ENCODE measurements around the gene ZNF692. TPM values are rescaled to one million over a fixed set of nuclear protein-coding genes. Genes with fewer than 3 reads are reported as not detected.
A peak's percentile ranks its signal among the peaks of the same experiment; 100 is the strongest.
"Not testable (repeated sequence)": the region's sequence is repeated elsewhere in the genome, so short reads cannot be mapped to it uniquely, and the experiment has no call there.

The ZNF692 gene
- total RNA-seq, 1 donor from 2014 or later, result 80.1 TPM

- no peak for TF ChIP-seq CTCF (IDR thresholded peaks at IDR 0.05; ENCODE audit: unreplicated experiment)
- no peak for DNase-seq (ENCODE audit: low spot score in 2 of 2, unreplicated experiment in 2 of 2)
- H3K27me3 Mint-ChIP-seq (ENCODE audit: low read depth), result peaks cover 14% of the 10 kb centered on the region
- H3K4me3 Mint-ChIP-seq, result no peak overlapping the region
- H3K27ac Mint-ChIP-seq, result no peak overlapping the region
- H3K4me1 Mint-ChIP-seq, result peaks cover 5% of the 10 kb centered on the region
- H3K9me3 Mint-ChIP-seq, result no peaks in the 10 kb centered on the region
- H3K36me3 Mint-ChIP-seq, result no peaks in the 10 kb centered on the region
Observed at GRCh38 chr1:248834343-248834940, 24.4 kb downstream of the ZNF692 start.

- no peaks in the 10 kb centered on the region for H3K9me3 Mint-ChIP-seq
- H3K27ac Mint-ChIP-seq, result no peak overlapping the region
- DNase-seq (ENCODE audit: low spot score in 2 of 2, unreplicated experiment in 2 of 2), result no peak
- H3K27me3 Mint-ChIP-seq (ENCODE audit: low read depth), result peaks cover 14% of the 10 kb centered on the region
- no peaks in the 10 kb centered on the region for H3K36me3 Mint-ChIP-seq
- H3K4me1 Mint-ChIP-seq, result peaks cover 3% of the 10 kb centered on the region
- no peak overlapping the region for H3K4me3 Mint-ChIP-seq
- TF ChIP-seq CTCF (IDR thresholded peaks at IDR 0.05; ENCODE audit: unreplicated experiment), result no peak
Observed at GRCh38 chr1:248831842-248832241, 27.0 kb downstream of the ZNF692 start.

GRCh38 chr1:248830718-248831017 is 28.2 kb downstream of the ZNF692 start:
- not testable (repeated sequence) for H3K9me3 Mint-ChIP-seq

GRCh38 chr1:248828845-248829244 is 30.0 kb downstream of the ZNF692 start:
- Mint-ChIP-seq H3K27me3 (ENCODE audit: low read depth) (peaks cover 12% of the 10 kb centered on the region), H3K4me1 (peaks cover 24% of the 10 kb centered on the region), H3K36me3 (peaks cover 5% of the 10 kb centered on the region), H3K4me3 (no peak overlapping the region), H3K27ac (no peak overlapping the region), H3K9me3 (no peaks in the 10 kb centered on the region)
- DNase-seq (ENCODE audit: low spot score in 2 of 2, unreplicated experiment in 2 of 2), result no peak
- TF ChIP-seq CTCF (IDR thresholded peaks at IDR 0.05; ENCODE audit: unreplicated experiment), result no peak

More at GRCh38 chr1:248830718-248831017, 28.2 kb downstream of the ZNF692 start:
- DNase-seq (ENCODE audit: low spot score in 2 of 2, unreplicated experiment in 2 of 2); H3K4me1 Mint-ChIP-seq; H3K4me3 Mint-ChIP-seq; H3K27ac Mint-ChIP-seq; H3K36me3 Mint-ChIP-seq: not testable (repeated sequence)
- H3K27me3 Mint-ChIP-seq (ENCODE audit: low read depth), result peaks cover 14% of the 10 kb centered on the region

GRCh38 chr1:248825909-248826760 is 32.8 kb downstream of the ZNF692 start, which contains the start of gene SH3BP5L:
Gene SH3BP5L, minus strand, starts transcription at chr1:248825915. Its CDS starts 980 bp downstream, at chr1:248824935.
- Mint-ChIP-seq H3K9me3 (no peaks in the 10 kb centered on the region), H3K4me1 (peaks cover 34% of the 10 kb centered on the region), H3K27ac (peak within 1 kb of the TSS; percentile 99), H3K36me3 (peaks cover 5% of the 10 kb centered on the region), H3K27me3 (ENCODE audit: low read depth) (peaks cover 2% of the 10 kb centered on the region), H3K4me3 (peak within 1 kb of the TSS; percentile 99)
- peak; percentile 72 to 86 for DNase-seq (ENCODE audit: low spot score in 2 of 2, unreplicated experiment in 2 of 2)
- TF ChIP-seq CTCF (IDR thresholded peaks at IDR 0.05; ENCODE audit: unreplicated experiment), result no peak

GRCh38 chr1:248825573-248825908 is 33.3 kb downstream of the ZNF692 start:
- H3K36me3 Mint-ChIP-seq, result peaks cover 5% of the 10 kb centered on the region
- peaks cover 34% of the 10 kb centered on the region for H3K4me1 Mint-ChIP-seq
- H3K4me3 Mint-ChIP-seq, result peak overlapping the region; percentile 99
- TF ChIP-seq CTCF (IDR thresholded peaks at IDR 0.05; ENCODE audit: unreplicated experiment), result no peak
- no peaks in the 10 kb centered on the region for H3K27me3 Mint-ChIP-seq (ENCODE audit: low read depth)
- no peak for DNase-seq (ENCODE audit: low spot score in 2 of 2, unreplicated experiment in 2 of 2)
- H3K27ac Mint-ChIP-seq, result peak overlapping the region; percentile 99
- H3K9me3 Mint-ChIP-seq, result no peaks in the 10 kb centered on the region

Data from mesothelial cell of epicardium (in vitro differentiated cells).